NCI-H2081 treated with DMSO at 0.1 percent for 48 hours (cell line): ENCODE results near the gene ENTREP3.

Source experiments
- DNase-seq: peaks from one replicate; lab custom pipeline; 2025; lab: John Stamatoyannopoulos, UW

ENTREP3 gene

GRCh38 chr1:155198547-155198906 lies 56.8 kb downstream of the ENTREP3 start:
- no peak for DNase-seq

DNA sequence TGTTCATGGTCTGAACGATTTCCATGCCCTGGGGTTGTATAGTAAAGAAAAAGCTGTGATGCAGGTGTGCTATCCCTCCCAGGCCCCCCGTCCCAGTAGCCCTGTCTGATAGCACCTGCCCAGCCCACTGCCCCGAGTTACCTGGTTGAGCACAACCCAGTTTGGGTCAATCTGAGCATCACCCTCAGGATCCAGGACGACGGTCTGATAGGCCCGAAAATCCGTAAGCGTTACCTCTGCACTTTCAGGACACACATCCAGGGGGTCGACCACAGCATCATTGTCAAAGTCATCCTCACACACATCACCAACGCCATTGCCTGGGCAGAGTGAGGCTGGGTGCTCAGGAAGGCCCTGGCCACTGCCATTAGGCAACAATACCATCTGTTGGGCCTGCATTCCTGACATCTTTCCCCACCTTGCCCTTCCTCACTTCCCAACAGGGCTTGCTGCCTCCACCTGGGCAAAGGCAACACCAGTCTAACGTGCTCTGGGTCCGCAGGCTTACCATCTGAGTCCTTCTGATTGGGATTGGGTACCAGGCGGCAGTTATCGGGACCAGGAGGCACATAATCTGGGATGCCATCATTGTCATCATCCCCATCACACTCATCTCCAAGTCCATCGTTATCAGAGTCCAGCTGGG lies 57.3 kb downstream of the ENTREP3 start:
- DNase-seq = no peak
